Activated gamma-delta T cell treated with anti-CD3 and anti-CD28 coated beads, Interleukin-2, amount 50 U/mL, for 16 hours (primary cell): ENCODE results near the gene SMAD6.
"Not testable (repeated sequence)": the region's sequence is repeated elsewhere in the genome, so short reads cannot be mapped to it uniquely, and the experiment has no call there.

Source experiments
- DNase-seq: peaks from one replicate; pipeline ENCODE4 v3.0.0-alpha.2; 2020; ENCODE audit warnings: low read depth

SMAD6 gene

DNA sequence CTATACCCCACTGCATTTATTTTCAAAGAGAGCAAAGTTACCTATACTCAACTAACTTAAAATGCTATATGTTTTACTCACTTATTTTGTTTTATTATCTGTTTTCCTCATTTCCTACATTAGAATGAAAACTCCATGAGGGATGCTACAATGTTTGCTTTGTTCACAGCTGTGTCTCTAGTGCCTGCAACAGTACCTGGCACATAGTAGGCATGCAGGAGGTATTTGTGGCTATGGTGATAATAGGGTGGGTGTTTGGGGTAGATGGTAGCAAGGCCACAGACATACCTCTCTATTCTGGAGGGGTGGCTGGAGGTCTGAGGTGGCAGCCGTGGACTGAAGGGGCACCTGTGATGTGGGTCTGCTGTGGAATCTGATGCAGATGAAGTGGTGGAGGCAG is 24.7 kb upstream of the SMAD6 start:
- DNase-seq: no peak

DNA sequence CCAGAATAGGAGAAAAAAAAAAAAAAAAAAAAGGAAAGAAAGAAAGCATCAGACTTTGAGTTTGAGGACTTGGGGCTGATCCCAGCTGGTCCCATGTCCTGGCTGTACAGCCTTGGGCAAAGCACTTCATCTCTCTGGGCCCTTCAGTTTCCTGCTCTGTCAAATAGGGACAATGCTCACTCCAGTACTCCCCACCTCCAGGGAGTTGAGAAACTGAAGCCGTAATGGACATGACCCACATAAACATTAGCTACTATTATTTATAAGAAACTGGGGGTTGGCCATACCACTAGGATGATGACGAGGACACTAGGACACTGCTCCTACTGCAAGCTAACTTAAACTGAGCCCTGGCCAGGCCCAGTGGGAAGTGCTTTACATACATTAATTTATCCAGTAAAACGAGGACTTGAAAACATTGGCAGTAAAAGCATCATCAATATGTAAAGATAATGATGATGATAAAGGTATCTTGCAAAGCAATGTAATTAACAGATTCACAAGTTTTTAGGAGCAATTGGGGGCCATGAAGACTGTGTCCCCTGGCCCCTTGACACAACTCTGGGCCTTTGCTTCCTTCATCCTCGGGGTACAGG is 22.9 kb upstream of the SMAD6 start:
- no peak for DNase-seq

DNA sequence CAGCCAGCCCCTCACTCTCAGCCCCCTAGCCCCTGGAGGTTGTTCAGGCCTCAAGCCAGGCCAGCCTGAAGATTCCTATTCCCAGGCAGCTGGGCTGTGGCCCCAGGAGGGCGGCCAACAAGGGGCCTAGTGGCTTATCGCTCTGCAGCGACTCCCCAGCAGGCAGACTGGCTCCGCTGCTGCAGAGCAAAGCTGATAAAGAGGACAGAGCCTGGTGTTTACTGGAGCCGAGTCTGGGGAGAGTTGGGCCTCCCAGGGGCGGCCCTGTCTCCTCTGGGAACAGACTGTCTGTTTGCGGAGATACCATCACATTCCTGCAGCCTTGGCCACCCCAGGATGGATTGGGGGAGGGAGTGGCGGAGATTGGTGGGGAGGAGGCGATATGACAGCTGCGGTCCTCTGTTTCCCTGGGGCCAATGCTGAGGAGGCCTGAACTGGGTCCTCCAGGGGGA is 22.4 kb upstream of the SMAD6 start:
- DNase-seq: no peak

DNA sequence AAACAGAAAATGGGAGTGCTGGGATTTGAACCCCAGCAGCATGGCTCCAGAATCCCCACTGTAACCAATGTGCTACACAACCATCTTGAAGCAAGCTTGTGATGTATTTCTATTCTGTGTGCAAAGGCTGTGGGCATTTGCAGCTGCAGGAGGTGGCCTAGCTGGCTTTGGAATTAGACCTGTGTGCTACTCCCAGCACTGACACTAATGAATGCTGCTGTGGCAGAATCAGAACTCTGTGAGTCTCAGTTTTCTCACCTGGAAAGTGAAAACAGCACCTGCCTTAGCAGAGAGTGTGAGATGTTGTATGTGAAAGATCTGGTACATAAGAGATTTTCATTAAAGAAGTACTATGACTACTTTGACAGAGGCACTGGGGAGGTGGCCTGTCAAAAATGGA is 21.5 kb upstream of the SMAD6 start:
- no peak for DNase-seq

DNA sequence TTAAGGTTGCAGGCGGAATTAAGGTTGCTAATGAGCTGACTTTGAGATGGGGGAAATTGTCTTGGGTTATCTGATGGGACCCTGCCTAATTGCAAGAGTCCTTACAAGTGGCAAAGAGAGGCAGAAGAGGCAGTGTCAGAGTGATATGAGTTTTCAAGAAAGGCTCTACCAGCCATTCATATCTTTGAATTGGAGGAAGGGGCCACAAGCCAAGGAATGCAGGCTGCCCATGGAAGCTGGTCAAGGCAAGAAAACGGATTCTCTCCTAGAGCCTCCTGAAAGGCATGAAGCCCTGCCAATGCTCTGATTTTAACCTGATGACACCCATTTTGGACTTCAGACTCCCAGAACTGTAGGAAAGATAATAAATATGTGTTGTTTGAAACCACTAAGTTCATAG is 20.6 kb upstream of the SMAD6 start:
- no peak for DNase-seq

DNA sequence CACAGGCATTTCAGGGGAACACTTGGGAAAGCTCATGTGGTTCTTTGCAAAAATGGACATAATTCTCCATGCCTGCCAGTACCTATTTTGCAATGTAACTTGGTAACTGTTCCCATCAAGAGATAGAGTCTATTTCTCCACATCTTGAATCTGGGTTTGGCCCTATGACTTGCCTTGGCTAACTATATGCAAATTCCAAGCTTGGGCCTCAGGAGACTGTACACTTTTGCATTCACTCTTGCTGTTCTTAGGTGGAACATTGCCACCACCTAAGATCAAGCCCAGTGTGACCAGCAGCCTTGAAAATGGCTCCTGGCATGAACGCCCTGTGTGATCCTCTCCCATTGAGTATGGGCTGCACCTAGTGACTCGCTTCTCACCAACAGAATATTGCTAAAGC is 19.8 kb upstream of the SMAD6 start:
- DNase-seq: no peak

DNA sequence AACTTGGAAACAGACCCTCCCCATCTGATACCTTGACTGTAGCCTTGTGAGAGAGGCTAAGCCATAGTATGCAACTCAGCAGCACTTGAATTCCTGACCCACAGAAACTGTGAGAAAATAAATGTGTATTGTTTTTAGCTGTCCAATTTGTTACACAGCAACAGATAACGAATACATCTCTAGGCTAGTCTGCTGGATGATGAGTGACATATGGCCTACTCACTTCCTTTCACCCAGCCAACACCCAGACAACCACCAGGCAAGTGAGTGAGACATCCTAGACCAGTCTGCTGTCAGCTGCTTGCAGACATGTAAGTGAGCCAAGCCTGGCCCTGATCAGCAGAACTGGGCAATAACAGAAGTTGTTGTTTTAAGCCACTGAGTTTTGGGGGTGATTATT is 19.2 kb upstream of the SMAD6 start:
- no peak for DNase-seq

DNA sequence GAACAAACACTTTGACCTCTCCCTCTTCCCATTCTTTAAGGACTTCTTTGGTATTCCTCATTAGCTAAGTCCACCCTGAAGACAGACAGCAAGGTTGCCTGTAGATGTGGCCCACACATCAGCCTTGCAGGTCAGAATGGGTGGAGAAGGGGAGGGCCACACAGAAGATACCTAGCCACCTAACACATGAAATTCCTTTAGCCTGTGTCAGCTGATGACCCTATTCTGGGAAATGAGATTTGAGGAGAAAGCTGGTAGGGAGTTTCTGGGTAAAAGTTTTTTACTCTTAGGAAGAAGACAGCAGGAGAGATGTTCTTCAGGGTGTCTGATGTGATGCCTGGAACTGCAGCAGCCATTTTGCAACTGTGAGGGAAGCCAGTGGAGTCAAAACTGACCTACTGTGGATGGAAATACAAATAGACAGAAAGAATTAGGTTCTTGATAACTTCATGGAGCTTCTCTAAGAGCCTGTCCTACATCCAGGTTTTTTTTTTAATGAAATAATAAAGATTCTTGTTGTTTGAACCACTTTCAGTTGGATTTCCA is 17.8 kb upstream of the SMAD6 start:
- no peak for DNase-seq

DNA sequence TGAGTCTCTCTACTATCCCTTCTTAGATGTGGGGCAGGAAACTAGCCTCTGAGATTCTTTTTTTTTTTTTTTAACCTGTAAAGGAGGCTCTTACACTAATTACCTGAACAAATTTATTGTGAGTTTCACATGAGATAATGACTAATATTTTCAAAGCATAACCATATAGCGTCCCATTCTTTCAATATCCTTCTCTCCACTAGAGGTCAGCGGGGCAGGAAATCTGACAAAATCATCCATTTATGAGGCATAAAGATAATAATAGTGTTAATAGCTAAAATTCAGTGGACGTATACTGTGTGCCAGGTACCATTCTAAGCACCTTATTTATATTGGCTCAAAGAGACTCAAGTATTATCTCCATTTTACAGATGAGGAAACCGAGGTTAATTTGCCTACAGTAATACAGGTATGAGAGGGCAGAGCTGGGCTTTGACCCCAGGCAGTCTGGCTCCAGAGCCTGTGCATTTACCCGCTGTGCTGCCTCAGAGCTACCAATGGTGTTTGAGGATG is 16.3 kb upstream of the SMAD6 start:
- no peak for DNase-seq

DNA sequence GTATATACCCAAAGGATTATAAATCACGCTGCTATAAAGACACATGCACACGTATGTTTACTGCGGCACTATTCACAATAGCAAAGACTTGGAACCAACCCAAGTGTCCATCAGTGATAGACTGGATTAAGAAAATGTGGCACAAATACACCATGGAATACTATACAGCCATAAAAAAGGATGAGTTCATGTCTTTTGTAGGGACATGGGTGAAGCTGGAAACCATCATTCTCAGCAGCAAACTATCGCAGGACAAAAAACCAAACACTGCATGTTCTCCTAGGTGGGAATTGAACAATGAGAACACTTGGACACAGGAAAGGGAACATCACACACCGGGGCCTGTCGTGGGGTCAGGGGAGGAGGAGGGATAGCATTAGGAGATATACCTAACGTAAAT is 11.1 kb upstream of the SMAD6 start:
- not testable (repeated sequence) for DNase-seq

DNA sequence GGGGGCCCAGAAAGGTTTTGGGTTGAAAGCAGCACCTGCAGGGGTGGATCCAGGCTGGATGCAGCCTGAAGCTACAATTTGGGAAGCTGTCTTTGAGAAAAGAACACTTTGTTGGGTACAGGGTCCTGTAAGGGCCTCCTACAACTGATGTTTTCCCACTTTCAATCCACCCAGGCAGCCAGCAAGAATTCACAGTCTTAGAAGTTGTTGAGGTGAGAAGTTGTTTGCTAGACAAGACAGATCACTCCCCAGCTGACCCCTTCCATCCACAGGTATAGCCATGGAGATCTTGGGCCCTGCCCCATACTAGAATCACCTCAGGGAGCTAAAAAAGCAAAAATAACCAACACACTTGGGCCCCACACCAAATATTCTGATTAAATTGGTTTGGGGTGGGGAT is 10.3 kb upstream of the SMAD6 start:
- no peak for DNase-seq

DNA sequence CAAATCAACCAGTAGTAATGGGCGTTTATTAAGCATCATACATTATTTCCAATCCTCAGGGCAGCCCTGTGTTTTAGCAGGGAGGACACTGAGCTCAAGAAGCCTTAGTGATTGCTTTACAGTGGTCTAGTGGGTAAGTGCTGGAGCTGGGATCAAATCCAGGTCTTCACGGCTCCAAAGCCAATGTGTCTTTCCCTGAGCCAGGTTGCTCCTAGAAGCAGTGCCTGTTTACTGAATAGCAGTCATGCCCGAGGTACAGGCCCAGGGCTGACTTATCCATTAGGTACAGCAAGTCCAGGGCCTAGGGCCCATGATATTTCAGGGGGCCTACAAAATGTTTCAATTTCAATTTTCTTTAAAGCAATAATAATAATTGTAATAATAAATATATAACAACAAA is 9.6 kb upstream of the SMAD6 start:
- DNase-seq: no peak

DNA sequence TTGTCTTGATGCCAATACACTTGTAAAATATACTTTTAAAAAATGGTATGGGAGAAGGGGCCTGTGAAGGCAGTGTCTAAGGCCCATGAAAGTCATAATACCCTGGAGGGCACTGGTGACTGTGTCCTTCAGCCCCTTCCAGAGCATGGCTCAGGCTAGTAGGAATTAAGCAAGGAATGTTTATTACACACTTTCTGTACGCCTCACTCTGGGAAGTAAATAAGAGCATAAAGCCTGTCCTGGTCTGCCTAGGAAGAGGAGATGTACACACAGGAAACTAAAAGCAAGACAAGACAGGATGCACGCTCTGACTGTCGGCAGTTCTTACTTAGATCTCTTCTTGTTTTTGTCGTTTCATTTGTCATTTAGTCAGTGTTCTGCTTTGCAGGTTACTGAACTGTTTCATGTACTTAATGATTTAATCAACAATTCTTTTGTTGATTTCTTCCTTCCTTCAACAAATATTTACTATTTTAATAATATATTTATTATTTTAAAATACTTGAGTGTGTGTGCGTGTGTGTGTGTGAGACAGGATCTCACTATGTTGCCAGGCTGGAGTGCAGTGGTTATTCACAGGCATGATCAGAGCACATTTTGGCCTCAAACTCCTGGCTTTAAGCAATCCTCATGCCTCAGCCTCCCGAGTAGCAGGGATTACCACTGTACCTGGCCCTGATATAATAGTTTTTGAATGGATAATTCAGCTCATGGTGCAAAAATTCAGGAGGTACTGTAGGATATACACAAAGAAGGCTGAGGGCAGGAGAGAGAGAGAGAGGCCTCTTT is 9.0 kb upstream of the SMAD6 start:
- no peak for DNase-seq

DNA sequence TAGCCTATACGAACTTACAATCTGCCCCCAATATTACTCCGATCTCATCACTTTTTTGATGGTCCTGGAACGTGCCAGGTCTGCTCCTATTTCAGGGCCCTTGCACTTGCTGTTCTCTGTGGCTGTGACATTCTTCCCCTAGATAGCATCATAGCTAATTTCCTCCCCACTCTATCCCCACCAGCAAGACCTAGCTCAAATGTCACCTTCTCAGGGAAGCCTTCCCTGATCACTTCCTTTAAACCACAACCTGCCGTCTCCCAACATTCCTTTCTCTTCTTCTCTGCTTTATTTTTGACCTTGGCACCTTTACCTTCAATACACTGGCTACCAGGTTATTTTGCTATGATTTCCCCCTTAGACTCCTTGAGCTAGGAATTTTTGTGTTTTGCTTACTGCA is 5.3 kb upstream of the SMAD6 start:
- DNase-seq: no peak

DNA sequence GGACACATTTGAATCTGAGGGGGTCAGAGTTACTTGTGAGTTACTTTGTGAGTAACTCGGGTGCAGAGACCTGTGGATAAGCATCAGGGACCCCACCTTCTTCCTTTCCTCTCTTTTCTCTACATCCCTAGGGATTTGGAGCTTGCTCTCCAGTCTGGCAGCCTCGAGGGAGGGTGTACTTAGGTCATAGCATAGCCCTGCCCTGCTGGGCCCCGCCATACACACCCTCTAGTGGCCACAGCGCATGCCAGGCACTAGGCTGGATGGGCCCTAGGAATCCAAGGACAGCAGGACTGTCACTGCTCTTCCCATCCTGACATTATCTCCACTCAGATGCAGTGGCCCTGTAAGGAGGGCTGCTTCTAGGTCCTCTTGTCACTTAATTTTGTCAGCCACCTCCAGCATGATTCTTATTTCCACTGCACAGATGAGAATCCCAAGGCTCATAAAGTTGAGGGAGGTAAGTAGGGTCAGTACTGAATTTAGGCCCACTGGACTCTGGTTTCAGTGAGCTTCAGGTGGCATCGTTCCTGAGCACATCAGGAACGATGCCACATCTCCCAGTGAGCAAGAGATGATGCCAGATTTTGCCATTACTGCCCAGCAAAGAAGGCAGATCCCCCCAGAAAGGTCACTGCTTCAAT is 3.6 kb upstream of the SMAD6 start:
- no peak for DNase-seq

DNA sequence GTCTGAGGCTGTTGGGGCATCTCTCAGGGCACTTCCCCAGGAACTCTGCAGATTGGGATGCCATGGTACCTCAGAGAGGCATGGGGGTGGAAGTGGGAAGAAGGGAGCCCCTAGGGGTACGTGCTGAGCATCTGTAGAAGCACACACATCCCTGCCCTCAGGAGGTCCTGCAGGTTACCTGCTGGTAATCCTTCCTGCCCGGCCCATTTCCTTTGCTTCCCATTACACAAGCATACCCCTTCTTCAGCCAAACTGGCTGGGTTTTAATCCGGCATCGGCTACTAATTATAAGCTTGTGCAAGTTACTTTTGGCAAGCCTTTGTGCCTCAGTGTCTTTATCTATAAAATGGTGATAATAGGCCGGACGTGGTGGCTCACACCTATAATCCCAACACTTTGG is 3.1 kb upstream of the SMAD6 start:
- DNase-seq: no peak

DNA sequence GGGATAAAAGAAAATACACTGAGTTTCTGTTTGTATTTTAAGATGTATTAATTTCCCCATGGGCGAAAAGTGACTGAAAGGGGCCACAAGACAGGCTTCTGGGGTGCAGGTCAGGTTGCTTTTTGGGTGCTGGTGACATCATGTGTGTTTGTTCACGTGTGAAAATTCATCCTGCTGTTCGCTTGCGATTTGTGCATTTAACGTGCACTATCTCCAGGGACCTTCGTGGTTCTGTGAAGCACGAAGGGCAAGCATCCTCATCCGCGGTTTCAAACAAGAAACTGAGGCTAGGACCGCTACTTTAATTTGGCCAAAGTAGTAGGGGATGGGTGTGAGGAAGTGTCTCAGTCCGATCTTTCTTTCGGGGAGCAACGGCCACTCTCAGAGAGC is 1.6 kb upstream of the SMAD6 start:
- no peak for DNase-seq

DNA sequence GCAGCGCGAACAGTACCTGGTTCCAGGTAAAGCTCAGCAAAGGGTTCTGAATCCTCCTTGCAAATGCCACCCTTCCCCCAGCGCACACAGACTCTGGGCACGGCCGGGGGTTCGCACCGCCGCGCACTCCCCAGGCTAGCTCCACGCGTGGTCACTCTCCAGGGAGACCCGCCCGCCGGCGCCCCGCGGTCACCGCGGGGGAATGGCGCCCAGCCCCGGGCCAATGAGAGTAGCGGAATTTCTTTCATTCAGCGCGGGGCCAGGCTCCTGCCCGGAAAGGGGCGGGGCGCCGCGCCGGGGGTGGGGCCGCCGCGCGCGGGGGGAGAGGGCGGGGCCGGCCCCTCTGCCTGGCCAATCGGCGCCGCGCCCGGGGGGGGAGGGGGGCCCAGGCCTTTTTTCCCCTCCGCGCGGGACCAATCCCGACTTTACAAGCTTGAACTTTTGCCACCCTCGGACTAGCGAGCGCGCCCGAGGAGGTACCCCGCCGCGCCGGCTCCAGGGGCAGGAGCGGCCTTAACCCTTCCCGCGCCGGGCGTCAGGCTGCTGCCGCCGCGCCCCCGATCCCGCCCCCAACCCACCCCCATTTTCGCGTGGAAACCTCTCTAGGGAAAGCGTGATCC is 1.1 kb upstream of the SMAD6 start:
- DNase-seq: peak; percentile 68

DNA sequence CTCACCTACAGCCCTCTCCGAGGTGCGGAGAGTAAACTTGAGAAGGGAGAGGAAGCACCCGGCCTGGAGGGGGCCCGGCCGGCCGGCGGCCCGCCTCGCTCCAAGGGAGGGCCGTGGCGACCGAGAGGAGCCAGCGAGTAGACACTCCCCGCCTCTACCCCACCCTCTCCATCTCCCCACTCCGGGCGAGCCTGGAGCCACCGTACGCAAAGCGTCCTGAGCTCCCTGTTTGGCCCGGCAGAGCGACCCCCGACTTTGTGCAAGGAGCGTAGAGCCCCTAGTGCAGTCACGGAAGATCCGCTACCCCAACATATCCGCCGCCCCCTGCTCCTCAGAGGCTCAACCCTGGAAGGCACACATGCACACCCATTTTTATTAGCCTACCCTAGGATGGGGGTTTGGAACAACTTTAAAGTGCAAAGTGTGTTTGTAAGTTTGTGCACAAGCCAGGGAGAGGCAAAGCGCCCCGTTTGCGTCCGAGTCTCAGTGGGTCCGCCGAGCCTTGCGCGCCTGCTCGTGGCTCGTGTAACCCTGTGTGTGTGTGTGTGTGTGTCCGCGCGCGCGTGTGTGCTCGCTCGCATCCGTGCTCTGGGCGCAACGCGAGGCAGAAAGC is 508 bp upstream of the SMAD6 start:
- DNase-seq: no peak

DNA sequence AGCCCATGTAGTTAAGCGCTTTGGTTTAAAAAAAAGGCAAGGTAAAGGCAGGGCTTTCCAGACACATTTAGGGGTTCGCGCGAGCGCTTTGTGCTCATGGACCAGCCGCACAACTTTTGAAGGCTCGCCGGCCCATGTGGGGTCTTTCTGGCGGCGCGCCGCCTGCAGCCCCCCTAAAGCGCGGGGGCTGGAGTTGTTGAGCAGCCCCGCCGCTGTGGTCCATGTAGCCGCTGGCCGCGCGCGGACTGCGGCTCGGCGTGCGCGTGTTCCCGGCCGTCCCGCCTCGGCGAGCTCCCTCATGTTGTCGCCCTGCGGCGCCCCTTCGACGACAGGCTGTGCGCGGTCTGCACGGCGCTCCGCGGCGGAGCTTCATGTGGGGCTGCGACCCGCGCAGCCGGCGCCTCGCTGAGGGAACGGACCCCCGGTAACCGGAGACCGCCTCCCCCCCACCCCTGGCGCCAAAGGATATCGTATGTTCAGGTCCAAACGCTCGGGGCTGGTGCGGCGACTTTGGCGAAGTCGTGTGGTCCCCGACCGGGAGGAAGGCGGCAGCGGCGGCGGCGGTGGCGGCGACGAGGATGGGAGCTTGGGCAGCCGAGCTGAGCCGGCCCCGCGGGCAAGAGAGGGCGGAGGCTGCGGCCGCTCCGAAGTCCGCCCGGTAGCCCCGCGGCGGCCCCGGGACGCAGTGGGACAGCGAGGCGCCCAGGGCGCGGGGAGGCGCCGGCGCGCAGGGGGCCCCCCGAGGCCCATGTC is 927 bp downstream of the SMAD6 start:
- no peak for DNase-seq

DNA sequence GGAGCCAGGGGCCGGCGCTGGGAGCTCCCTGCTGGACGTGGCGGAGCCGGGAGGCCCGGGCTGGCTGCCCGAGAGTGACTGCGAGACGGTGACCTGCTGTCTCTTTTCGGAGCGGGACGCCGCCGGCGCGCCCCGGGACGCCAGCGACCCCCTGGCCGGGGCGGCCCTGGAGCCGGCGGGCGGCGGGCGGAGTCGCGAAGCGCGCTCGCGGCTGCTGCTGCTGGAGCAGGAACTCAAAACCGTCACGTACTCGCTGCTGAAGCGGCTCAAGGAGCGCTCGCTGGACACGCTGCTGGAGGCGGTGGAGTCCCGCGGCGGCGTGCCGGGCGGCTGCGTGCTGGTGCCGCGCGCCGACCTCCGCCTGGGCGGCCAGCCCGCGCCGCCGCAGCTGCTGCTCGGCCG is 1.5 kb downstream of the SMAD6 start:
- DNase-seq: no peak
